Ishikawa (cell line): ENCODE measurements around the gene SLC6A5.

Source experiments
- CREB1 ChIP-seq: IDR thresholded peaks from 2 replicates; pipeline ENCODE4 v1.6.1; 2012; ENCODE audit warnings: low read depth
- RAD21 ChIP-seq: IDR thresholded peaks from 2 replicates; pipeline ENCODE4 v1.6.1; 2012; ENCODE audit warnings: low read depth
- TF ChIP-seq, protein P1 (sequence below): IDR thresholded peaks from 2 replicates; pipeline ENCODE4 v1.6.1; 2012; ENCODE audit warnings: low read depth, mild to moderate bottlenecking

DNA sequence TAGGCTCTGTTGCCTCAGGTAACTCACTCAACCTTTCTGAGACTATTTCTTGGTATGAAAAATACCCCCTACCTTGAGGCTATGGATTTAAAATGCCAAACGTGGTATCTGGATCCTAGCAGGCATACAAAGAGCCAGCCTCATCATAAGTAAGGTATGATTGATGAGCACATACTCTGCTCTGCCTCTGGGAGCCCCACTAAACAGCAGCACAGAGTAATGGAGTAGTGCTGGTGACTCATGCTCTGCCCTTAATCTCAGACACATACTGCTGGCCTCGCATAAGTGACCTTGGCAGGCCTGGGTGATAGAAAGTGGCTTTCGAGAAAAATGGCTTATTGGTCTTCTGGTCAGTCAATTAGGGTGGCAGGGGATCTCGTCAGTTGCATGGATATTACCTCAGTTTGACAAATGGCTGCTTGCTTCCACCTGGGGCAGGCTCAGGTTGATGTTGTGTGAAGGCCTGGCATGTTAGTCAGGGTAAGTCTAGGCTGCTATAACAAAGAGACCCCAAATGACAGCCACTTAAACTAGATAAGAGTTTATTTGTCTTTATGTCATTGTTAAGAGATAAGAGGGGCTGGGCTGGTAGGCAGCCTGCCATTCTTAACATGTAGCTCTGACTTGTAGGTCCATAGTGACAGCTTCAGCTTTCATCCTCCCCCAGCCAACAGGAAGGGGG is 15.2 kb upstream of the SLC6A5 start:
- TF ChIP-seq RAD21 (no peak), CREB1 (no peak)
- TF ChIP-seq, protein P1, sequence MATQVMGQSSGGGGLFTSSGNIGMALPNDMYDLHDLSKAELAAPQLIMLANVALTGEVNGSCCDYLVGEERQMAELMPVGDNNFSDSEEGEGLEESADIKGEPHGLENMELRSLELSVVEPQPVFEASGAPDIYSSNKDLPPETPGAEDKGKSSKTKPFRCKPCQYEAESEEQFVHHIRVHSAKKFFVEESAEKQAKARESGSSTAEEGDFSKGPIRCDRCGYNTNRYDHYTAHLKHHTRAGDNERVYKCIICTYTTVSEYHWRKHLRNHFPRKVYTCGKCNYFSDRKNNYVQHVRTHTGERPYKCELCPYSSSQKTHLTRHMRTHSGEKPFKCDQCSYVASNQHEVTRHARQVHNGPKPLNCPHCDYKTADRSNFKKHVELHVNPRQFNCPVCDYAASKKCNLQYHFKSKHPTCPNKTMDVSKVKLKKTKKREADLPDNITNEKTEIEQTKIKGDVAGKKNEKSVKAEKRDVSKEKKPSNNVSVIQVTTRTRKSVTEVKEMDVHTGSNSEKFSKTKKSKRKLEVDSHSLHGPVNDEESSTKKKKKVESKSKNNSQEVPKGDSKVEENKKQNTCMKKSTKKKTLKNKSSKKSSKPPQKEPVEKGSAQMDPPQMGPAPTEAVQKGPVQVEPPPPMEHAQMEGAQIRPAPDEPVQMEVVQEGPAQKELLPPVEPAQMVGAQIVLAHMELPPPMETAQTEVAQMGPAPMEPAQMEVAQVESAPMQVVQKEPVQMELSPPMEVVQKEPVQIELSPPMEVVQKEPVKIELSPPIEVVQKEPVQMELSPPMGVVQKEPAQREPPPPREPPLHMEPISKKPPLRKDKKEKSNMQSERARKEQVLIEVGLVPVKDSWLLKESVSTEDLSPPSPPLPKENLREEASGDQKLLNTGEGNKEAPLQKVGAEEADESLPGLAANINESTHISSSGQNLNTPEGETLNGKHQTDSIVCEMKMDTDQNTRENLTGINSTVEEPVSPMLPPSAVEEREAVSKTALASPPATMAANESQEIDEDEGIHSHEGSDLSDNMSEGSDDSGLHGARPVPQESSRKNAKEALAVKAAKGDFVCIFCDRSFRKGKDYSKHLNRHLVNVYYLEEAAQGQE: no peak
